Measurements from ENCODE around the gene NUF2.
"Not testable (repeated sequence)": the region's sequence is repeated elsewhere in the genome, so short reads cannot be mapped to it uniquely, and the experiment has no call there.

The NUF2 gene

GRCh38 chr1:163291461-163291860, 30.3 kb upstream of the NUF2 start:
- Histone ChIP-seq H3K4me3 (ENCODE audit: low read depth, low read length) (no peak overlapping the region), H3K36me3 (peaks cover 5% of the 10 kb centered on the region; the same call in 1 of the 2 replicates), H3K4me1 (no peaks in the 10 kb centered on the region), H3K9me3 (no peaks in the 10 kb centered on the region), H3K27me3 (no peaks in the 10 kb centered on the region)
- DNase-seq = no peak
- TF ChIP-seq, protein P1, sequence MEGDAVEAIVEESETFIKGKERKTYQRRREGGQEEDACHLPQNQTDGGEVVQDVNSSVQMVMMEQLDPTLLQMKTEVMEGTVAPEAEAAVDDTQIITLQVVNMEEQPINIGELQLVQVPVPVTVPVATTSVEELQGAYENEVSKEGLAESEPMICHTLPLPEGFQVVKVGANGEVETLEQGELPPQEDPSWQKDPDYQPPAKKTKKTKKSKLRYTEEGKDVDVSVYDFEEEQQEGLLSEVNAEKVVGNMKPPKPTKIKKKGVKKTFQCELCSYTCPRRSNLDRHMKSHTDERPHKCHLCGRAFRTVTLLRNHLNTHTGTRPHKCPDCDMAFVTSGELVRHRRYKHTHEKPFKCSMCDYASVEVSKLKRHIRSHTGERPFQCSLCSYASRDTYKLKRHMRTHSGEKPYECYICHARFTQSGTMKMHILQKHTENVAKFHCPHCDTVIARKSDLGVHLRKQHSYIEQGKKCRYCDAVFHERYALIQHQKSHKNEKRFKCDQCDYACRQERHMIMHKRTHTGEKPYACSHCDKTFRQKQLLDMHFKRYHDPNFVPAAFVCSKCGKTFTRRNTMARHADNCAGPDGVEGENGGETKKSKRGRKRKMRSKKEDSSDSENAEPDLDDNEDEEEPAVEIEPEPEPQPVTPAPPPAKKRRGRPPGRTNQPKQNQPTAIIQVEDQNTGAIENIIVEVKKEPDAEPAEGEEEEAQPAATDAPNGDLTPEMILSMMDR (IDR thresholded peaks at IDR 0.05; ENCODE audit: low read depth, low read length) = no peak

DNA sequence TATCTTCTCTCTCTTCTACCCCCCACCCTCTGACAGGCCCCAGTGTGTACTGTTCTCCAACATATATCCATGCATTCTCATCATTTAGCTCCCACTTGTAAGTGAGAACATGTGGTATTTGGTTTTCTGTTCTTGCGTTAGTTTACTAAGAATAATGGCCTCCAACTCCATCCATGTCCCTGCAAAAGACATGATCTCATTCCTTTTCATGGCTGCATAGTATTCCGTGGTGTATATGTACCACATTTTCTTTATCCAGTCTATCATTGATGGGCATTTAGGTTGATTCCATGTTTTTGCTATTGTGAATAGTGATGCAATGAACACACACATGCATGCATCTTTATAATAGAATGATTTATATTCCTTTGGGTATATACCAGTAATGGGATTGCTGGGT, 29.6 kb upstream of the NUF2 start:
- not testable (repeated sequence) for H3K27me3 ChIP-seq; DNase-seq; H3K9me3 ChIP-seq; H3K4me1 ChIP-seq; H3K36me3 ChIP-seq; H3K4me3 ChIP-seq (ENCODE audit: low read depth, low read length)

DNA sequence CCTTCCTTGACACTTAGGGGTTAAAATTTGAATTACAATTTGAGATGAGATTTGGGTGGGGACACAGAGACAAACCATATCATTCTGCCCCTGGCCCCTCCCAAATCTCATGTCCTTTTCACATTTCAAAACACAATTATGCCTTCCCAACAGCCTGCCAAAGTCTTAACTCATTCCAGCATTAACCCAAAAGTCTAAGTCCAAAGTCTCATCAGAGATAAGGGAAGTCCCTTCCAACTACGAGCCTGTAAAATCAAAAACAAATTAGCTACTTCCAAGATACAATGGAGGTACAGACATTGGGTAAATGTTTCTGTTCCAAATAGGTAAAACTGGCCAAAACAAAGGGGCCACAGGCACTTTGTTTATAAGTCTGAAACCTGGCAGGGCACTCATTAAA, 28.3 kb upstream of the NUF2 start:
- H3K36me3 ChIP-seq; H3K9me3 ChIP-seq; DNase-seq; H3K4me3 ChIP-seq (ENCODE audit: low read depth, low read length); H3K4me1 ChIP-seq; H3K27me3 ChIP-seq: not testable (repeated sequence)

- DNase-seq = no peak
- Histone ChIP-seq H3K4me1 (peaks cover 9% of the 10 kb centered on the region), H3K36me3 (peaks cover 5% of the 10 kb centered on the region), H3K27me3 (no peaks in the 10 kb centered on the region), H3K9me3 (no peaks in the 10 kb centered on the region), H3K4me3 (ENCODE audit: low read depth, low read length) (no peak overlapping the region)
- TF ChIP-seq, protein P1 (IDR thresholded peaks at IDR 0.05; ENCODE audit: low read depth, low read length) = no peak
Measured at GRCh38 chr1:163295949-163296348, 25.8 kb upstream of the NUF2 start.

DNA sequence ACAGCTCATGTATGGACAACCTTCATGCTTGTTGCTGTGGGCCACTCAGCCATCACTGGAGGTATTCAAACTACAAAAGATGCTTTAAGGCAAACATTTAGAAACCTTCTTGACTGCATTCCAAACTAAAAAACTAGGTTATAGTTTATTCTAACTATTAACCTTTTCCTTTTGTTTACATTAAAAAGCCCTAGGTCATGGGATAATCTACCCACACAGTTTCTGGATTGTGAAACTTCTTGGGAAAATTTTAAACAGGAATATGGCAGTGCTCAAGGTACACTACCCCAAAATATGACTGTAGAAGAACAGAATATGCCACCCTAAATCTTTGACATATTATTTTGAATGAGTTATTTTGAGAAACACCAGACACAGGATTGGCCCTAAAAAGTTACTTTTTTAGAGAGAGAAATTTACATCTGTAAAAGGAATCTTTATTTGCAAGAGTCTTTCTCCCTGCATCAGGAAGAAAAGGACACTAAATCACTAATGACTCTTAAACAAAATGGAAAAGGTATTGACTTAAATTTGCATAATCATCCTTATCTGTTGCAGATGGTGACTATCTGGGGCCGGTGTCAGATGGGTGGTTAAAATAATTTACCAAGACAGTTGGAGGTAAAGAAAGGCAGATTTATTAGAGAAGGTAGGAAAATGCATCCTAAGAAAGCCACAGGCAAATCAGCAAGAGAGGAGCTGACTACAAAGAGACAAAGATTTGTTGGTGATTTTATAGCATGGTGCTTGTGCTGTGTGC, 25.1 kb upstream of the NUF2 start:
- Histone ChIP-seq H3K4me3 (ENCODE audit: low read depth, low read length) (no peak overlapping the region), H3K36me3 (peaks cover 5% of the 10 kb centered on the region), H3K9me3 (no peaks in the 10 kb centered on the region), H3K4me1 (peaks cover 12% of the 10 kb centered on the region), H3K27me3 (no peaks in the 10 kb centered on the region)
- DNase-seq = no peak
- TF ChIP-seq, protein P1 (IDR thresholded peaks at IDR 0.05; ENCODE audit: low read depth, low read length) = no peak

- Histone ChIP-seq H3K4me3 (ENCODE audit: low read depth, low read length) (no peak overlapping the region), H3K27me3 (no peaks in the 10 kb centered on the region), H3K4me1 (peaks cover 12% of the 10 kb centered on the region), H3K9me3 (no peaks in the 10 kb centered on the region), H3K36me3 (peaks cover 4% of the 10 kb centered on the region)
- TF ChIP-seq, protein P1 (IDR thresholded peaks at IDR 0.05; ENCODE audit: low read depth, low read length) = no peak
- no peak for DNase-seq
Measured at GRCh38 chr1:163298365-163298764, 23.4 kb upstream of the NUF2 start.

- TF ChIP-seq, protein P1 (IDR thresholded peaks at IDR 0.05; ENCODE audit: low read depth, low read length) = no peak
- DNase-seq = peak; percentile 12
Measured at GRCh38 chr1:163300568-163300967, 21.2 kb upstream of the NUF2 start.

More at GRCh38 chr1:163300568-163300967, 21.2 kb upstream of the NUF2 start:
- Histone ChIP-seq H3K9me3 (no peaks in the 10 kb centered on the region), H3K36me3 (peaks cover 7% of the 10 kb centered on the region), H3K4me3 (ENCODE audit: low read depth, low read length) (no peak overlapping the region), H3K4me1 (peaks cover 12% of the 10 kb centered on the region), H3K27me3 (no peaks in the 10 kb centered on the region)

Data from BE2C (cell line).